HG03108 (cell line): ENCODE results near the gene RNF213.
"Not testable (repeated sequence)": the region's sequence is repeated elsewhere in the genome, so short reads cannot be mapped to it uniquely, and the experiment has no call there.

Experiments
- ATAC-seq: cut with Tn5 transposase; IDR thresholded peaks from one replicate; pipeline ENCODE4 v1.9.1; 2021; ENCODE audit warnings: moderate library complexity; ENCODE audit not compliant: unreplicated experiment

The RNF213 gene

GRCh38 chr17:80315517-80316182, 55.0 kb downstream of the RNF213 start:
- no peak for ATAC-seq

- no peak for ATAC-seq
Observed at GRCh38 chr17:80316431-80316830, 55.8 kb downstream of the RNF213 start.

- ATAC-seq: no peak
Observed at GRCh38 chr17:80316927-80317705, 56.5 kb downstream of the RNF213 start.

- ATAC-seq: no peak
Observed at GRCh38 chr17:80317706-80317980, 57.0 kb downstream of the RNF213 start.

GRCh38 chr17:80318166-80318565, 57.5 kb downstream of the RNF213 start:
- ATAC-seq: no peak

GRCh38 chr17:80319262-80319998, 58.8 kb downstream of the RNF213 start:
- ATAC-seq: no peak

- no peak for ATAC-seq
Observed at GRCh38 chr17:80319999-80320344, 59.3 kb downstream of the RNF213 start.

- ATAC-seq: no peak
Observed at GRCh38 chr17:80320496-80320895, 59.8 kb downstream of the RNF213 start.

GRCh38 chr17:80322864-80323263, 62.2 kb downstream of the RNF213 start:
- ATAC-seq: no peak

- ATAC-seq: no peak
Observed at GRCh38 chr17:80323982-80324381, 63.3 kb downstream of the RNF213 start.

- ATAC-seq: no peak
Observed at GRCh38 chr17:80327518-80327917, 66.9 kb downstream of the RNF213 start.

- no peak for ATAC-seq
Observed at GRCh38 chr17:80328634-80329380, 68.2 kb downstream of the RNF213 start.

GRCh38 chr17:80329421-80329820, 68.8 kb downstream of the RNF213 start:
- not testable (repeated sequence) for ATAC-seq

GRCh38 chr17:80330276-80330675, 69.6 kb downstream of the RNF213 start:
- ATAC-seq: no peak

- not testable (repeated sequence) for ATAC-seq
Observed at GRCh38 chr17:80330938-80331337, 70.3 kb downstream of the RNF213 start.

GRCh38 chr17:80331820-80332219, 71.2 kb downstream of the RNF213 start:
- ATAC-seq: no peak

- no peak for ATAC-seq
Observed at GRCh38 chr17:80337195-80337895, 76.7 kb downstream of the RNF213 start.

- ATAC-seq: no peak
Observed at GRCh38 chr17:80339118-80339517, 78.5 kb downstream of the RNF213 start.

GRCh38 chr17:80339731-80340456, 79.2 kb downstream of the RNF213 start:
- ATAC-seq: no peak

GRCh38 chr17:80345321-80345720, 84.7 kb downstream of the RNF213 start:
- no peak for ATAC-seq
